T1000 (cell line): Measurements from ENCODE around the gene JADE1.
A peak's percentile ranks its signal among the peaks of the same experiment; 100 is the strongest.

Experiments used
- DNase-seq: peaks from one replicate; lab custom pipeline; 2025; ENCODE audit warnings: mixed read lengths; lab: John Stamatoyannopoulos, UW

The JADE1 gene

GRCh38 chr4:128844931-128845330 is 35.4 kb downstream of the JADE1 start:
- no peak for DNase-seq

- DNase-seq = no peak
Observed at GRCh38 chr4:128846063-128846462, 36.6 kb downstream of the JADE1 start.

GRCh38 chr4:128847082-128847724 is 37.7 kb downstream of the JADE1 start:
- DNase-seq = no peak

- DNase-seq = no peak
Observed at GRCh38 chr4:128848461-128848860, 39.0 kb downstream of the JADE1 start.

- no peak for DNase-seq
Observed at GRCh38 chr4:128850252-128850651, 40.8 kb downstream of the JADE1 start.

- DNase-seq = no peak
Observed at GRCh38 chr4:128853741-128854140, 44.2 kb downstream of the JADE1 start.

GRCh38 chr4:128854433-128854832 is 44.9 kb downstream of the JADE1 start:
- no peak for DNase-seq

- no peak for DNase-seq
Observed at GRCh38 chr4:128855621-128856020, 46.1 kb downstream of the JADE1 start.

GRCh38 chr4:128856246-128856645 is 46.7 kb downstream of the JADE1 start:
- DNase-seq = no peak

GRCh38 chr4:128858879-128859671 is 49.6 kb downstream of the JADE1 start:
- no peak for DNase-seq

- DNase-seq = no peak
Observed at GRCh38 chr4:128859887-128860677, 50.6 kb downstream of the JADE1 start.

- no peak for DNase-seq
Observed at GRCh38 chr4:128861856-128862518, 52.5 kb downstream of the JADE1 start.

GRCh38 chr4:128862608-128863311 is 53.3 kb downstream of the JADE1 start:
- DNase-seq = no peak

GRCh38 chr4:128863312-128864075 is 54.0 kb downstream of the JADE1 start:
- peak; percentile 25 for DNase-seq

- no peak for DNase-seq
Observed at GRCh38 chr4:128865132-128865531, 55.6 kb downstream of the JADE1 start.

- DNase-seq = no peak
Observed at GRCh38 chr4:128866269-128866668, 56.8 kb downstream of the JADE1 start.

GRCh38 chr4:128866691-128867090 is 57.2 kb downstream of the JADE1 start:
- DNase-seq = no peak

GRCh38 chr4:128868758-128869157 is 59.3 kb downstream of the JADE1 start:
- DNase-seq = no peak

GRCh38 chr4:128869776-128870509 is 60.4 kb downstream of the JADE1 start:
- DNase-seq = no peak

GRCh38 chr4:128871948-128872347 is 62.4 kb downstream of the JADE1 start:
- peak; percentile 19 for DNase-seq
